Esophagus muscularis mucosa (tissue), 4 donors: ENCODE results near the gene RRAGC. TPM values are rescaled to one million over a fixed set of nuclear protein-coding genes. Genes with fewer than 3 reads are reported as not detected.

ENCODE experiments used
- DNase-seq: peaks from one replicate; pipeline ENCODE4 v3.0.0-alpha.2; 2017; ENCODE audit errors: extremely low spot score
- H3K27ac ChIP-seq, 4 donors: fragments of 200-600 bp; sonication (generic); replicated peaks in 1 of 4; 1 replicate in 3 of 4; 2 replicates in 1 of 4; pipeline ENCODE4 v1.5.1; 2016 to 2019; ENCODE audit warnings: mild to moderate bottlenecking in 1 of 4
- H3K27me3 ChIP-seq, 4 donors: fragments of 200-600 bp; sonication (generic); one replicate each; pipeline versions ENCODE4 v1.5.1 to v1.6.0; 2016 to 2019
- H3K36me3 ChIP-seq, 4 donors: fragments of 200-600 bp; sonication (generic); one replicate each; pipeline ENCODE4 v1.5.1; 2016 to 2019
- H3K4me1 ChIP-seq, 4 donors: fragments of 200-600 bp; sonication (generic); one replicate each; pipeline ENCODE4 v1.5.1; 2016 to 2019
- H3K4me3 ChIP-seq, 4 donors: fragments of 200-600 bp; sonication (generic); 1 replicate in 2 of 4; 2 replicates in 2 of 4; pipeline ENCODE4 v1.5.1; 2016 to 2019; ENCODE audit warnings: mild to moderate bottlenecking in 4 of 4, moderate library complexity in 1 of 4
- H3K9me3 ChIP-seq, 4 donors: fragments of 200-600 bp; sonication (generic); 1 replicate in 3 of 4; 2 replicates in 1 of 4; pipeline ENCODE4 v1.5.1; 2016 to 2019
- EP300 ChIP-seq: sonication (generic); formaldehyde crosslinking; IDR thresholded peaks from one replicate; pipeline ENCODE4 v1.6.1; 2017; ENCODE audit warnings: antibody characterized with exemption
- POLR2A ChIP-seq: fragments of 450-650 bp; IDR thresholded peaks from one replicate; pipeline ENCODE4 v1.6.1; 2017; ENCODE audit warnings: antibody characterized with exemption, moderate library complexity, mild to moderate bottlenecking, low read depth
- POLR2AphosphoS5 ChIP-seq, 2 donors: sonication (generic); formaldehyde crosslinking; IDR thresholded peaks; one replicate each; pipeline ENCODE4 v1.6.1; 2017; ENCODE audit warnings: antibody characterized with exemption in 2 of 2
- WGBS: methylation state at CpG from one replicate; pipeline ENCODE4 v1.1.5; 2018; 5-methylcytosine and 5-hydroxymethylcytosine counted together
- intact Hi-C: fragments of 100-400 bp; cut with DNase I; formaldehyde crosslinking; loops from one replicate; pipeline ENCODE4 v1.15.1; 2023
- total RNA-seq, 4 donors: library from RNA; depleted of rRNA; stranded (reverse); fragments of >200 nt; gene quantifications; one replicate each; pipeline versions ENCODE4 v1.1.0 to v1.2.1, GENCODE V29; 2016
- TF ChIP-seq, protein P1 (sequence below), 3 experiments: fragments of 200-600 bp in 2 of 3; fragments of 450-650 bp in 1 of 3; sonication (generic) in 2 of 3; IDR thresholded peaks; one replicate each; pipeline ENCODE4 v1.5.1; 2017 to 2019; ENCODE audit warnings: antibody characterized with exemption in 3 of 3, mild to moderate bottlenecking in 2 of 3, moderate library complexity in 1 of 3

Gene RRAGC
- total RNA-seq, 4 donors from 2014 or later = 18.3 to 26.3 (median 22.4) TPM

- H3K4me3 ChIP-seq = no peak overlapping the region
- H3K27me3 ChIP-seq = no peaks in the 10 kb centered on the region
- WGBS = 85% methylated on average over 6 of the region's 6 CpGs
- intact Hi-C loops = loop anchor here (10.0 kb wide), 1 partner anchor 797 kb away; no protein-coding TSS in a partner anchor
- no peaks in the 10 kb centered on the region for H3K36me3 ChIP-seq
- no peak overlapping the region for H3K27ac ChIP-seq
- peaks cover 0 to 15% (median 9%) of the 10 kb centered on the region in 4 donors for H3K4me1 ChIP-seq
- TF ChIP-seq EP300 (no peak), POLR2AphosphoS5 (IDR thresholded peaks at IDR 0.05) (no peak), POLR2A (no peak)
- TF ChIP-seq, protein P1, sequence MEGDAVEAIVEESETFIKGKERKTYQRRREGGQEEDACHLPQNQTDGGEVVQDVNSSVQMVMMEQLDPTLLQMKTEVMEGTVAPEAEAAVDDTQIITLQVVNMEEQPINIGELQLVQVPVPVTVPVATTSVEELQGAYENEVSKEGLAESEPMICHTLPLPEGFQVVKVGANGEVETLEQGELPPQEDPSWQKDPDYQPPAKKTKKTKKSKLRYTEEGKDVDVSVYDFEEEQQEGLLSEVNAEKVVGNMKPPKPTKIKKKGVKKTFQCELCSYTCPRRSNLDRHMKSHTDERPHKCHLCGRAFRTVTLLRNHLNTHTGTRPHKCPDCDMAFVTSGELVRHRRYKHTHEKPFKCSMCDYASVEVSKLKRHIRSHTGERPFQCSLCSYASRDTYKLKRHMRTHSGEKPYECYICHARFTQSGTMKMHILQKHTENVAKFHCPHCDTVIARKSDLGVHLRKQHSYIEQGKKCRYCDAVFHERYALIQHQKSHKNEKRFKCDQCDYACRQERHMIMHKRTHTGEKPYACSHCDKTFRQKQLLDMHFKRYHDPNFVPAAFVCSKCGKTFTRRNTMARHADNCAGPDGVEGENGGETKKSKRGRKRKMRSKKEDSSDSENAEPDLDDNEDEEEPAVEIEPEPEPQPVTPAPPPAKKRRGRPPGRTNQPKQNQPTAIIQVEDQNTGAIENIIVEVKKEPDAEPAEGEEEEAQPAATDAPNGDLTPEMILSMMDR (IDR thresholded peaks at IDR 0.05) = no peak
- H3K9me3 ChIP-seq = no peaks in the 10 kb centered on the region
- DNase-seq = no peak
These were observed 27.7 kb downstream of the RRAGC start for GRCh38 chr1:38831731-38832369.

- no peak overlapping the region for H3K27ac ChIP-seq
- intact Hi-C loops = no loop called here
- H3K9me3 ChIP-seq = no peaks in the 10 kb centered on the region
- TF ChIP-seq POLR2A = no peak
- TF ChIP-seq POLR2AphosphoS5 (IDR thresholded peaks at IDR 0.05) = no peak
- no peak for TF ChIP-seq EP300
- TF ChIP-seq, protein P1 (IDR thresholded peaks at IDR 0.05) = no peak
- DNase-seq = no peak
- peaks cover 0 to 4% (median 1%) of the 10 kb centered on the region in 4 donors for H3K27me3 ChIP-seq
- no peak overlapping the region for H3K4me3 ChIP-seq
- no peaks in the 10 kb centered on the region for H3K36me3 ChIP-seq
- peaks cover 0 to 15% (median 9%) of the 10 kb centered on the region in 4 donors for H3K4me1 ChIP-seq
- 0% methylated on average over 1 of the region's 1 CpG for WGBS
These were observed 30.2 kb downstream of the RRAGC start for GRCh38 chr1:38829368-38829767.

- DNase-seq = no peak
- 68% methylated on average over 2 of the region's 2 CpGs for WGBS
- TF ChIP-seq EP300 (no peak), POLR2A (no peak), POLR2AphosphoS5 (IDR thresholded peaks at IDR 0.05) (no peak)
- TF ChIP-seq, protein P1 (IDR thresholded peaks at IDR 0.05) = no peak
These were observed 32.3 kb downstream of the RRAGC start for GRCh38 chr1:38827318-38827717.

GRCh38 chr1:38826886-38827285 is 32.7 kb downstream of the RRAGC start:
- Histone ChIP-seq H3K36me3 (no peaks in the 10 kb centered on the region), H3K27me3 (peaks cover 0 to 20% (median 2%) of the 10 kb centered on the region in 4 donors), H3K27ac (no peak overlapping the region), H3K9me3 (no peaks in the 10 kb centered on the region), H3K4me3 (no peak overlapping the region), H3K4me1 (peaks cover 0 to 15% (median 9%) of the 10 kb centered on the region in 4 donors)
- intact Hi-C loops = no loop called here
- no peak for DNase-seq
- TF ChIP-seq POLR2A (no peak), EP300 (no peak), POLR2AphosphoS5 (IDR thresholded peaks at IDR 0.05) (no peak)
- TF ChIP-seq, protein P1 (IDR thresholded peaks at IDR 0.05) = no peak

More at GRCh38 chr1:38827318-38827717, 32.3 kb downstream of the RRAGC start:
- Histone ChIP-seq H3K27me3 (peaks cover 0 to 15% (median 2%) of the 10 kb centered on the region in 4 donors), H3K27ac (no peak overlapping the region), H3K36me3 (no peaks in the 10 kb centered on the region), H3K9me3 (no peaks in the 10 kb centered on the region), H3K4me3 (no peak overlapping the region), H3K4me1 (peaks cover 0 to 15% (median 9%) of the 10 kb centered on the region in 4 donors)
- intact Hi-C loops = no loop called here

DNA sequence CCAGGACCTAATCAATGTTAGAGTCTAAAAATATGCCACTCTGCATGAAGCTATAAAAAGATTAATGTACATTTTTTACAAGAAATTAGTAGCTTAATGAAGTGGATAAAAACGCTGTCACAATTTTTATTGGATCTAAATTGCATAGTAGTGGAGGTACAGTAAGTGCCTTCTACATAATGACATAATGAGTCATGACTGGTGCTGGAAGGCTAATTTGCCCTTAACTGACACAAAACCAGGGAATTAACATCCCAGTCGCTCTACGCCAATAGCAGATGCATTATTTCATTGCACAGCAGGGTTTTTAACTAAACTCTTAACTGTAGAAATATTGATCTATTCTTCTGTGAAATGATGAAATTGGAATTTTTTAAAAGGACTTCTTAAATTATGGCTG is 33.3 kb downstream of the RRAGC start:
- no peak overlapping the region for H3K4me3 ChIP-seq
- intact Hi-C loops = no loop called here
- no peak for TF ChIP-seq POLR2AphosphoS5 (IDR thresholded peaks at IDR 0.05)
- no peak for TF ChIP-seq EP300
- TF ChIP-seq, protein P1 (IDR thresholded peaks at IDR 0.05) = no peak
- TF ChIP-seq POLR2A = no peak
- WGBS = 72% methylated on average over 3 of the region's 3 CpGs
- peaks cover 0 to 20% (median 2%) of the 10 kb centered on the region in 4 donors for H3K27me3 ChIP-seq
- H3K27ac ChIP-seq = no peak overlapping the region
- DNase-seq = no peak
- peaks cover 0 to 15% (median 9%) of the 10 kb centered on the region in 4 donors for H3K4me1 ChIP-seq
- no peaks in the 10 kb centered on the region for H3K9me3 ChIP-seq
- no peaks in the 10 kb centered on the region for H3K36me3 ChIP-seq
